HepG2 (cell line): ENCODE data around the gene ALG8. TPM values are rescaled to one million over a fixed set of nuclear protein-coding genes. Genes with fewer than 3 reads are reported as not detected.

ENCODE experiments used
- ATAC-seq: fragments of 200-7000 bp; cut with Tn5 transposase; 3 replicates; pipeline ENCODE4 v1.9.1; 2020; ENCODE audit warnings: mild to moderate bottlenecking, moderate library complexity
- BruUV-seq: library from RNA; stranded (reverse); fragments of 400-500 nt; replicated peaks from 2 replicates; lab custom pipeline; 2021; lab: Mats Ljungman, UMichigan
- CTCF ChIA-PET: fragments of 300-600 bp; formaldehyde crosslinking; extraction: SDS; loops from one replicate; lab custom pipeline; 2021; ENCODE audit warnings: low total read pairs, inconsistent platforms, low intra/inter-chr PET ratio; lab: Yijun Ruan, JAX
- POLR2A ChIA-PET: fragments of 350-600 bp; sonication (Branson Sonifier 250); formaldehyde crosslinking; loops from one replicate; lab custom pipeline; 2020; ENCODE audit warnings: antibody characterized with exemption, inconsistent platforms; lab: Yijun Ruan, JAX
- DNase-seq: peaks from one replicate; pipeline ENCODE4 v3.0.0-alpha.2; 2015; ENCODE audit warnings: low spot score
- FAIRE-seq: peaks from 3 replicates; lab custom pipeline; 2011; peaks lifted over from hg19 to GRCh38; lab: Jason Lieb, UNC
- H2AFZ ChIP-seq: one replicate; pipeline ENCODE4 v1.6.1; 2011; ENCODE audit warnings: low read length, inconsistent platforms
- H3K27ac ChIP-seq: fragments of 300-600 bp; 3 replicates; pipeline ENCODE4 v1.8.0; 2011; ENCODE audit warnings: mixed run types, mild to moderate bottlenecking, mixed read lengths, low read length, inconsistent platforms; ENCODE audit not compliant: insufficient read depth; ENCODE audit errors: extremely low read length
- H3K27me3 ChIP-seq, 2 experiments: fragments of 200-600 bp in 1 of 2; 2 replicates in 1 of 2; 3 replicates in 1 of 2; pipeline versions ENCODE4 v1.6.0 to v1.8.0; 2011; ENCODE audit warnings: low read length in 2 of 2, mild to moderate bottlenecking in 2 of 2, moderate library complexity in 2 of 2, inconsistent platforms in 1 of 2; ENCODE audit not compliant: insufficient read depth in 2 of 2, control insufficient read depth in 1 of 2
- H3K36me3 ChIP-seq, 2 experiments: fragments of 200-600 bp in 1 of 2; replicated peaks in 1 of 2; 2 replicates in 1 of 2; 3 replicates in 1 of 2; pipeline versions ENCODE4 v1.5.1 to v1.8.0; 2011; ENCODE audit warnings: low read length in 2 of 2, inconsistent platforms in 1 of 2; ENCODE audit not compliant: insufficient read depth in 2 of 2, control insufficient read depth in 1 of 2
- H3K4me1 ChIP-seq: 2 replicates; pipeline ENCODE4 v1.5.1; 2012; ENCODE audit warnings: low read length, inconsistent platforms; ENCODE audit not compliant: insufficient read depth
- H3K4me2 ChIP-seq: 2 replicates; pipeline ENCODE4 v1.6.0; 2011; ENCODE audit warnings: low read depth, low read length, inconsistent platforms
- H3K4me3 ChIP-seq, 3 experiments: fragments of 200-600 bp in 1 of 3; sonication (generic), shearing (Covaris generic) in 1 of 3; replicated peaks in 1 of 3; 2 replicates each; pipeline ENCODE4 v1.5.1; 2011 to 2016; ENCODE audit warnings: low read length in 3 of 3, inconsistent platforms in 2 of 3, low read depth in 2 of 3, mild to moderate bottlenecking in 2 of 3, control low read depth in 1 of 3, mixed read lengths in 1 of 3; ENCODE audit not compliant: insufficient read depth in 1 of 3
- H3K79me2 ChIP-seq: one replicate; pipeline ENCODE4 v1.6.1; 2011; ENCODE audit warnings: low read length, inconsistent platforms; ENCODE audit not compliant: insufficient read depth
- H3K9ac ChIP-seq: 2 replicates; pipeline ENCODE4 v1.6.0; 2011; ENCODE audit warnings: mild to moderate bottlenecking, low read depth, low read length, inconsistent platforms; ENCODE audit not compliant: insufficient read depth
- H3K9me3 ChIP-seq: 2 replicates; pipeline ENCODE4 v1.5.1; 2012; ENCODE audit warnings: mild to moderate bottlenecking, low read length
- H4K20me1 ChIP-seq: 2 replicates; pipeline ENCODE4 v1.6.0; 2011; ENCODE audit warnings: inconsistent platforms, mild to moderate bottlenecking, low read length, moderate library complexity; ENCODE audit not compliant: insufficient read depth
- CENPX ChIP-seq: sonication (generic); formaldehyde crosslinking; IDR thresholded peaks from 2 replicates; pipeline ENCODE4 v1.9.0; 2021; ENCODE audit warnings: mild to moderate bottlenecking, missing genetic modification reagents, moderate library complexity
- ERF ChIP-seq: IDR thresholded peaks from 2 replicates; pipeline ENCODE4 v1.6.1; 2018; ENCODE audit warnings: missing biosample characterization, missing genetic modification reagents
- GFI1 ChIP-seq: sonication (generic); formaldehyde crosslinking; IDR thresholded peaks from 2 replicates; pipeline ENCODE4 v1.5.0; 2020; ENCODE audit warnings: missing genetic modification reagents, mild to moderate bottlenecking, borderline replicate concordance
- ONECUT2 ChIP-seq: sonication (generic); formaldehyde crosslinking; IDR thresholded peaks from 2 replicates; pipeline ENCODE4 v1.4.0; 2020; ENCODE audit warnings: missing genetic modification reagents
- RBFOX2 ChIP-seq: fragments of 200-400 bp; formaldehyde crosslinking; IDR thresholded peaks from 2 replicates; pipeline ENCODE4 v1.6.1; 2017; ENCODE audit warnings: low read depth, mild to moderate bottlenecking, low read length
- ZNF17 ChIP-seq: sonication (generic); formaldehyde crosslinking; IDR thresholded peaks from 2 replicates; pipeline ENCODE4 v1.5.0; 2020; ENCODE audit warnings: mild to moderate bottlenecking, missing genetic modification reagents
- ZNF253 ChIP-seq: sonication (generic); formaldehyde crosslinking; IDR thresholded peaks from 2 replicates; pipeline ENCODE4 v1.8.0; 2022; ENCODE audit warnings: mild to moderate bottlenecking, missing genetic modification reagents, borderline replicate concordance
- ZNF564 ChIP-seq: sonication (generic); formaldehyde crosslinking; IDR thresholded peaks from 2 replicates; pipeline ENCODE4 v1.8.1; 2023; ENCODE audit warnings: mild to moderate bottlenecking, missing genetic modification reagents
- ZXDC ChIP-seq: sonication (generic); formaldehyde crosslinking; IDR thresholded peaks from 2 replicates; pipeline ENCODE4 v1.5.0; 2020; ENCODE audit warnings: mild to moderate bottlenecking, missing genetic modification reagents
- WGBS: methylation state at CpG from one replicate; pipeline ENCODE4 v1.1.6; 2017; ENCODE audit warnings: low lambda C conversion rate; 5-methylcytosine and 5-hydroxymethylcytosine counted together
- in situ Hi-C: cut with HindIII; loops from 2 replicates; pipeline ENCODE4 v1.10.0; 2017; ENCODE audit warnings: low pct_unique_long_range_greater_than_20kb; ENCODE audit not compliant: extremely low pct_ligation_motif_present
- intact Hi-C: fragments of 100-400 bp; cut with micrococcal nuclease; formaldehyde crosslinking; loops from one replicate; pipeline ENCODE4 v1.10.0; 2022; ENCODE audit not compliant: unreplicated experiment
- polyA plus RNA-seq, 8 experiments: library from polyadenylated mRNA; depleted of rRNA in 3 of 8; stranded (reverse) in 7 of 8; unstranded in 1 of 8; fragments of >200 nt; fragmentation: Illumina TruSeq in 4 of 8; extraction: Trizol in 4 of 8; gene quantifications; 2 replicates each; pipeline versions ENCODE4 v1.2.1 to v1.2.3, GENCODE V29; 2011 to 2016; ENCODE audit warnings: low read depth in 4 of 8, missing spikeins in 1 of 8, mixed read lengths in 1 of 8; ENCODE audit not compliant: insufficient read depth in 1 of 8
- total RNA-seq, 5 experiments: library from RNA; depleted of rRNA; stranded (reverse); fragments of >200 nt; fragmentation: Illumina TruSeq; extraction: Trizol; gene quantifications; 2 replicates each; pipeline ENCODE4 v1.2.3, GENCODE V29; 2016; ENCODE audit warnings: low read depth in 1 of 5

Gene ALG8
- total and polyA plus RNA-seq, 2 of the 13 experiments (the other 11 are each of a cell fraction or from before 2014, with no cell fraction given), result 75.8 to 88.0 TPM

- no peak for TF ChIP-seq ZXDC (CRISPR knock-in tag)
- no peak for TF ChIP-seq ZNF17 (CRISPR knock-in tag)
- TF ChIP-seq ONECUT2, result no peak
- no peak for TF ChIP-seq ZNF253 (CRISPR knock-in tag)
- no peak for TF ChIP-seq ERF (CRISPR knock-in tag)
- TF ChIP-seq RBFOX2, result no peak
Observed at GRCh38 chr11:78166855-78167469, 27.5 kb upstream of the ALG8 start (continued).

GRCh38 chr11:78164471-78164870 lies 25.0 kb upstream of the ALG8 start:
- BruUV-seq, result no TSS peak
- DNase-seq, result no peak

More at GRCh38 chr11:78164471-78164870, 25.0 kb upstream of the ALG8 start:
- no peaks in the 10 kb centered on the region for H3K27me3 ChIP-seq
- no peaks in the 10 kb centered on the region for H4K20me1 ChIP-seq
- TF ChIP-seq GFI1, result no peak
- no peak for TF ChIP-seq CENPX (CRISPR knock-in tag)
- peak; percentile 92; the same call in 1 of the 2 replicates for TF ChIP-seq ZNF564
- no peak overlapping the region for H2AFZ ChIP-seq
- WGBS, result 96% methylated on average over 2 of the region's 2 CpGs
- ChIA-PET POLR2A (no interaction called here), CTCF (no interaction called here)
- H3K9ac ChIP-seq, result no peak overlapping the region
- no peaks in the 10 kb centered on the region for H3K79me2 ChIP-seq
- peaks cover 35% of the 10 kb centered on the region for H3K4me1 ChIP-seq
- intact Hi-C loops, result no loop called here
- H3K4me2 ChIP-seq, result no peak overlapping the region
- no peaks in the 10 kb centered on the region for H3K9me3 ChIP-seq
- no peak for ATAC-seq
- no peak overlapping the region for H3K4me3 ChIP-seq
- H3K36me3 ChIP-seq, result no peaks in the 10 kb centered on the region
- FAIRE-seq, result no peak
- H3K27ac ChIP-seq, result no peak overlapping the region
- in situ Hi-C loops, result no loop called here
